ENCODE results near the gene MCRS1.
"Not testable (repeated sequence)": the region's sequence is repeated elsewhere in the genome, so short reads cannot be mapped to it uniquely, and the experiment has no call there.

The MCRS1 gene, protein sequence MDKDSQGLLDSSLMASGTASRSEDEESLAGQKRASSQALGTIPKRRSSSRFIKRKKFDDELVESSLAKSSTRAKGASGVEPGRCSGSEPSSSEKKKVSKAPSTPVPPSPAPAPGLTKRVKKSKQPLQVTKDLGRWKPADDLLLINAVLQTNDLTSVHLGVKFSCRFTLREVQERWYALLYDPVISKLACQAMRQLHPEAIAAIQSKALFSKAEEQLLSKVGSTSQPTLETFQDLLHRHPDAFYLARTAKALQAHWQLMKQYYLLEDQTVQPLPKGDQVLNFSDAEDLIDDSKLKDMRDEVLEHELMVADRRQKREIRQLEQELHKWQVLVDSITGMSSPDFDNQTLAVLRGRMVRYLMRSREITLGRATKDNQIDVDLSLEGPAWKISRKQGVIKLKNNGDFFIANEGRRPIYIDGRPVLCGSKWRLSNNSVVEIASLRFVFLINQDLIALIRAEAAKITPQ

DNA sequence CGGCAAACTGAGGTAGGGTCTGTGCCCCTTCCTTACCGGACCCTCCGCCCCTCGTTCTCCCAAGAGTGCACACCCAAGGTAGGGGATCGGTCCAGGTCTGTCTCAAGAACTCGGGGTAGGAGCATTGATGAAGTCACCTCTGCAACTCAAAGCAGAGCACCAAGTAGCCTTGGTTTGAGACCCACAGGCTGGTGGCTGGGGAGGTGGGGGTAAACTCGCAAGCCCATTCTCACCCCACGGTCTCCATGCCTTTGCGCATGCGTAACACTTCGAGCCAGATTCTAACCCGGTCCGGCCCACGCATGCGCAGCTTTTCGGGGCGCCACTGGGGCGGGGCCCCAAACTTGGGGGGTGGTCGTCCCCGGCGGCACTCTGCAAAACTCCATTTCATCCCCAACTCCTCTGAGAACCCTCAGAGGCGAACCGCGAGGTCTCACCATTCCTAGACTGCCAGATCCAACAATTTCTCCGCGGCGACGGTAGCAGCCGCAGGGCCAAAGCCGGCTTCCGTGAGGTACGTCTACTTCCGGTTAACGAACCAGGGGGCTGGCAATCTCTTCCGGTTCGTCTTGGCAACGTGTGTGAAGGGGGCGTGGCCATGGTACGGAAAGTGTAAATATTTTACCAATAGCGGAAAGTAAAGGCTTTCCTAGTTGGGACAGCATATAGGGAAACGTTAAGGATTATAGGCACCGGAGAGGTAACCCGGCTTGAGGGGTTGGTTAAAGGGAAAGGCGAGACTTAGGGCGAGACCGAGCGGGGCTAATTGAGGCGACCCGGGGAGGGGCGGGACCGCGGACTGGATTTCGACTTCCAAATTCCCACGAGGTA is at the start of gene MCRS1:
TSS of gene MCRS1 (minus strand) at position 532 of the 831 bp plus-strand sequence. CDS start 1,411 bp downstream, outside the sequence.
- DNase-seq (ENCODE audit: low spot score) = peak; percentile 98

DNA sequence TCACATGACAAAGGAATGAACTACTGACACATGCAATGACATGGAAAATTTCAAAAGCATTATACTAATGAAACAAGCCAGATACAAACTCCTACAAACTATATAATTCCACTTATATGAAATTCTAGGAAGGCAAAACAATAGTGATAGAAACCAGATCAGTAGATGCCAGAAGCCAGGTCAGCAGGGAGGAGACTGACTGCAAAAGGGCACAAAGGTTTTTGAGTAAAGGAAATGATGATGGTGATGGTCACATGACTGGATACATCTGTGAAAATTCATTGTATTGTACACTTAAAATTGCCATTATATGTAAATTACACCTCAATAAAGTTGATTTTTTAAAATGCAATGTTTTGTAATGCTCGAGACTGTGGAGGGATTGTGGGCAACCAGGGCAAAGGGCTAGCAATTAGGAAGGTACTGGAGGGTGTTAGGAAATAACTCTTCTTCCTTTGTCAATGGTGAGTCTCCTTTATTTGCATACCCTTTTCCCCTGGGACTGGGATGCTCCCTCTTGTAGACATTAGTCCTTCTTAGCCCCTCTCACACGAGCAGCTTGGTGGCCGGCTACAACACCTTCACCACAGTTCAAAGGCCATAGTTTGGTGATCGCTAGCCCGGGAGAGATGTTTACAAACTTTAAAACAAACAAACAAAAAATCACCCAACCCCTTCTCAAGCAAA is 48.7 kb upstream of the MCRS1 start:
- DNase-seq (ENCODE audit: low spot score) = no peak

DNA sequence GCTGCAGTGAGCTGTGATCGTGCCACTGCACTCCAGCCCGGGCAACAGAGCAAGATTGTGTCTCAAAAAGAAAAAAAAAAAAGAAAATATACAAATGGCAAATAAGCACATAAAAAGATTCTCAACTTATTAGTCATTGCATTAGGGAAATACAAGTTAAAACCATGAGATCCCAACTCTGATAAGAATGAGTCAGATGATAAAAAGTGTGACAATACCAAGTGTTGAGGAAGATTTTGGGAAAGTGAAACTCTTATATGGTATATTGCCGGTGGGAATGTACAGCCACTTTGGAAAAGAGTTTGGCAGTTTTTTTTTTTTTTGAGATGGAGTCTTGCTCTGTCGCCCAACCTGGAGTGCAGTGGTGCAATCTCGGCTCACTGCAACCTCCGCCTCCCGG is 47.8 kb upstream of the MCRS1 start:
- DNase-seq (ENCODE audit: low spot score) = no peak

DNA sequence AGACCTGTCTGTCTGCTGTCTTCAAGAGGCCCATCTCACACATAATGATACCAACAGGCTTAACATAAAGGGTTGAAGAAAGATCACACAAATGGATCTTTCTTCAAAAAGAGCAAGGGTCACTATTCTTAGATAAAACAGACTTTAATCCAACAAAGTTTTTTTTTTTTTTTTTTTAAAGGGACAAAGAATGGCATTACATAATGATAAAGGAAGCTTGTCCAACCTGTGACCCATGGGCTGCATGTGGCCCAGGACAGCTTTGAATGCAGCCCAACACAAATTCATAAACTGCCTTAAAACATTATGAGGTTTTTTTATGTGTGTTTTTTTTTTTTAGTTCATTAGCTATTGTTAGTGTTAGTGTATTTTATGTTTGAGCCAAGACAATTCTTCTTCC is 44.3 kb upstream of the MCRS1 start:
- no peak for DNase-seq (ENCODE audit: low spot score)

DNA sequence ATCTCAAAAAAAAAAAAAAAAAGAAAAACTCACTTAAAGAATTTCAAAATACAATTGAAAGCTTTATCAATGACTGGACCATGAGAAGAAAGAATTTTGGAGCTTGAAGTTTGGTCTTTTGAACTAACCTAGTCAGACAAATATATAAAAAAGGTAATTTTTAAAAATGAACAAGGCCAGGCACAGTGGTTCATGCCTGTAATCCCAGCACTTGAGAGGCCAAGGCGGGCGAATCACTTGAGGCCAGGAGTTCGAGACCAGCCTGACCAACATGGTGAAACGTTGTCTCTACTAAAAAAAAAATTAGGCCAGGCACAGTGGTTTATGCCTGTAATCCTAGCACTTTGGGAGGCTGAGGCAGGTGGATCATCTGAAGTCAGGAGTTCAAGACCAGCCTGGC is 42.8 kb upstream of the MCRS1 start:
- not testable (repeated sequence) for DNase-seq (ENCODE audit: low spot score)

DNA sequence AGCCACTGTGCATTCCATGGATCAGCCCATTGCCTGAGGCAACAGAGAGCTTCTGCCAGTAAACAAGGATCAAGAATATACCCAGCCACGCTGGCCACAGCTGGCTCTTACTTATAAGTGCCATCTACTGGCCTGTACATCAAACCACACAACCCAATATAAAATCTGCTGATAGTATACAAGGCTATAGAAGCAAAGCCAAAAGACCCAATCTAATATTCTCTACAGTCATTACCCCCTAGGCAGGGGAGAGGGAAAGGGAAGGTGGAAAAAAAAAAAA is 41.9 kb upstream of the MCRS1 start:
- no peak for DNase-seq (ENCODE audit: low spot score)

DNA sequence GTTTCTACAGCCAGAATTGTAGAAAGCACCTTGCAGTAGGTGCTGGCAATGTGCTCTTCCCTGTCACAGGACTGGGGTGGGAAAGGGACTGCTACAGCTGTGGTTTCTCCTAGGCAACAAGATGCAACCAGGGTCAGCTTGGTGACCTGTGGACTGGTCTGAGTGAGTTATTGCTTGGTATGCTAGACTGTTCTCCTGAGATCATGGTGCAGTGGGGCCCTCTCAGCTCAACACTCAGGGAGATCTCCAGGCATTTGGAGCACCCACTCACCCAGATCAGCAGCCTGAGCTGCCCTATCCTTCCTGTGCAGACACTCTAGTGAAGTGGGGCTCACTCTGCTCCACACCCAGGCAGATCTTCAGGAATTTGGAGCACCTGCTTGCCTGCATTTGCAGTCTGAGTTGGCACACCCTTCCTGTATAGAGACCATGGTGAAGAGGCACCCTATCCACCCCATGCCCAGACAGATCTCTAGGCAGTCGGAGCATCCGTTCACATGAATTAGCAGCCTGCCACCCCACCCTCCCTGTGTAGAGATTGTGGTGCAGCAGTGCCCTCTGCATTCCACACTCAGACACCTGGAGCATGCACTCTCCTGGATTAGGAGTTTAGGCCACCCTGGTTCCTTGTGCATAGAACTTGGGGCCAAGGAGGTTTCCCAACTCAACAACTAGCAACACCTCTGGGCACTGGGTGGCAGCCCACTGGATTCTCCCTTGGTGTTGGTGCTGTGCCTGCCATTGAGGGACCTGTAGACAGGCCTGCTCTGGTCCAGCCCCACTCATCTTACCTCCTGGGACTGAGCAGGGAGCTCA is 41.3 kb upstream of the MCRS1 start:
- DNase-seq (ENCODE audit: low spot score) = no peak

DNA sequence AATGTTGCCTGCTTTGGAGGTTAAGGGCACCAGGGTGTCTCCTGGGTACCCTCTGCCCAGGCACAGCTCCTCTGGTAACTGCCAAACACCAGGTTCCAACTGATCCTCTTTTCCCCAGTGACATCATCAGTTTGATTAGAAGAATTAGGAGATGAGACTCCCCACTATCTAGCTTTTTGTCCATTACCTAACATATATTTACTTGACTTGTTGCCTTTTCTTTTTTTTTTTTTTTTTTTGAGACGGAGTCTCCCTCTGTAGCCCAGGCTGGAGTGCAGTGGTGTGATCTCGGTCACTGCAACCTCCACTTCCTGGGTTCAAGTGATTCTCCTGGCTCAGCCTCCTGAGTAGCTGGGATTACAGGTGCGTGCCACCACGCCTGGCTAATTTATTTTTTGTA is 37.6 kb upstream of the MCRS1 start, which contains the start of gene FAM186B:
TSS of gene FAM186B (minus strand) at position 101 of the 400 bp plus-strand sequence. CDS start 162 bp downstream, outside the sequence.
- not testable (repeated sequence) for DNase-seq (ENCODE audit: low spot score)

DNA sequence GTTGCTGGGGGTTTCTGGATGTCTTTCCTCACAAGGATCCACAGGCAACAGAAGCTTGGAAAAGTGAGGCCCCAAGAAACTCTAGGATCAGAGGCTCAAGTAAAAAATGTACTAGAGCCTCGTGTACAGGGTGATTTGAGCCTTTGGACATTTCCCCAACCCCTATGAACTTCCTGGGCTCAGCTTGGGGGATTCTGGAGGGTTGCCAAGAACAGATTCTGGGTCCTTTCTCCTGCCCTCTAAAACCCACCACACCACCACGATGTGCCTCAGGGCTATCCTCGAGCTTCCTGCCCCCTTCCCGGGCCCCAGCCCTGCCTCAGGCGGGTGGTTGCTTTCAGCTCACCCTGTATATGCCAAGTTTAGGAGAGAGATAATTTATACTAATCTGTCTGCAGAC is 36.9 kb upstream of the MCRS1 start:
- no peak for DNase-seq (ENCODE audit: low spot score)

DNA sequence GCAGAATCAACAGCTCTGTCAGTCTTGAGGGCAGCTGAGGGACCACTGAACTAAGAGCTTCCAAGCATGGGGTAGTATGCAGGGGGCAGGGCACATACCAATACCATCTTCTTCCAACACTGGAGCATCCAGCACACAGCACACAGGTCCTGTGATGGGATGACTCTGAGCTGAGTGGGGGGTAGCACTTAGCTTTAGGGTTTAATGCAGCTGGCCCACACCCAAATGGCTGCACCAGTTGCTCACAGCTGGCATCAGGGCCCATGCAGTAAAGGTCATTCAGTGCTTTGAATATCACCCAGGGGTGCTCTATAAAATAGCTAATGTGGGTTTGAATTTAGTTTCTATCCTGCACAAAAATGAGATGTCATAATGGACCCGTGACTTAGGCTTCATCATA is 35.8 kb upstream of the MCRS1 start:
- DNase-seq (ENCODE audit: low spot score) = no peak

DNA sequence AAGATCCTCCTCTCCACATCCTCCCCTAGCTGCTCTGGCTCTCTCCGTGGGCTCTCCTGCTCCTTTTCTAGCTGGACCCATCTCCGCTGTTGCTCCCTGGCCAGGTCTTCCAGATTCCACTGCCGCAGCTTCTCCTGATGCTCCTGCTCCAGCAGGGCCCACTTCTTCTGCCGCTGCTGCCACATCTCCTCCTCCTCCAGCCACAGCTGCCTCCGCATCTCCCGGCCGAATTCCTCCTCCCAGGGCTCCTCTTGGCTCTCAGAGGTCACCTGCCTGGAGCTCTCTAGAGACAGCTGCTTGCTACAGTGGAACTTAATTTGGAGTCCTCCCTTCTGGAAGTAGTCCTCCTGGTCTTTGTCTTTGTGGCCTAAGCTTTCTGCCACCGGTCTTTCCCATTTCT is 32.0 kb upstream of the MCRS1 start:
- no peak for DNase-seq (ENCODE audit: low spot score)

DNA sequence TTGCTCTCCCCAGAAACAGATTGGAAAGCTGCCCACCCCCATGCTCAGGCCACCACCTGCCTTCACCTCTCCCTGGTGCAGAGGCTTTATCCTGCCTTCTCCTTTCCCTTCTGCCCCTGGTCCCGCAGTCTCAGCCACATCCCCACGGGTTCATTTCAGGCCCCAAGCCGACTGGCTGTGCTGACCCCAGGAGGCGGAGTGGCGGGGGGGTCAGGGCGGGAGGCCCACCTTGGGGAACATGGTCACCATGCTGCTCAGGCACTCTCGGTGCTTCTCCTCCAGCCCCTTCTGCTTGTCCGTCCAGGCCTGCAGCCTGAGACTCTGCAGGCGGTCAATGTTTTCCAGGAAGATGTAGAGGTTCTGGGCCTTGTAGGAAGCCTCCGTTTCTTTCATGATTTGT is 30.6 kb upstream of the MCRS1 start:
- DNase-seq (ENCODE audit: low spot score) = no peak

DNA sequence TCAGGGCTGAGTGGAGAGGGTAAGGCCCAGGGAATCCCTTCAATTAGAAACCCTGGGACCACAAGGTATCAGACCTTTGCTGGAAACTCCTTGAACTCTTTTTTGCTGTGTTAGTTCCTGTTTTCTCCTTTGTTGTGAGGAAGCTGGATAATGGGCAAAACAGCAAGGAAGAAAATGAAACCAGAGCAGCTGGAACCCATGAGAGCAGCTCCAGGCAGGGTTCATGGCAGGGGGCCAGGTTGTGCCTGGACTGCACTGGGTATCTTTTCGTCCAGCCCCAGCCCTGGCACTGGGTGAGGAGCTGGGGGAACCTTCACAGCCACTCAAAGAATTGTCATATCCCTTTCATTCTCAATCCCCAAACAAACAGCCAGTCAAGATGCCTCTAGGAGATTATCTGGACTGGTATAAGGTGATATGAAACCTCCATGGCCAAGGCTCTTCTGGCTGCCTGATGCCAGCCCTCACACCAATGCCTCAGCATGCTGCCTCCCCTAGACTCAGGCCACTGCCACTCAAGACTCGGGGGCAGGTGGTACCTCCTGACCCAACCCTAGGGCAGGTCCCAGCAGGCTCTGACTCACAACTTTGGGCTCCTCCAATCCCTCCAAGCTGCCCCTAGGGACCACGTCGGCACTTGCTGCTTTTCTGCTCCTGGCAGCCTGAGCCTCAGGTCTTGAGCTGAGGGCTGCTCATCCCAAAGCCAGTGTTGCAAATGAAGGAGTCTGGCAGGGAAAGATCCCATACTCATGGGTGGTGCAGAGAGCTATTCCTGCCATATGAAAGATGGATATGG is 21.0 kb upstream of the MCRS1 start:
- DNase-seq (ENCODE audit: low spot score) = no peak

DNA sequence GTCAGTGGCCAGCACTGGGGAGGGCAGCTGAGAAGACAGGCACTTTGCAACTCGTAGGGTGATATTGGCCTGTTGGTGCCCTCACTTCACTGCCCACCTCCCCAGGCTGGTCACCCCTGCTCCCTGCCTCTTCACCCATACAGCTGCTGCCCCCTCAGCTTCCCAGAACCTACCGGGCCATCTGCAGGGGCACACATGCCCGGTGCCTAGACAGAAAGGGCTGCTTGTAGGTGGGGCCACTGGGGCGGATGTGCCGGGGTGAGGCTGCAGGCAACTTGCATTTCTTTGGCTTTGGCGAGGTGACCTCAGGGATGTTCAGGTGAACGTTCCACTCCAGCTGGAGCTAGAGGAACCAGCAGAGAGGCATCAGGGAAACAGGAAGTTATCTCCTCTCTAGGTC is 20.3 kb upstream of the MCRS1 start:
- DNase-seq (ENCODE audit: low spot score) = no peak

DNA sequence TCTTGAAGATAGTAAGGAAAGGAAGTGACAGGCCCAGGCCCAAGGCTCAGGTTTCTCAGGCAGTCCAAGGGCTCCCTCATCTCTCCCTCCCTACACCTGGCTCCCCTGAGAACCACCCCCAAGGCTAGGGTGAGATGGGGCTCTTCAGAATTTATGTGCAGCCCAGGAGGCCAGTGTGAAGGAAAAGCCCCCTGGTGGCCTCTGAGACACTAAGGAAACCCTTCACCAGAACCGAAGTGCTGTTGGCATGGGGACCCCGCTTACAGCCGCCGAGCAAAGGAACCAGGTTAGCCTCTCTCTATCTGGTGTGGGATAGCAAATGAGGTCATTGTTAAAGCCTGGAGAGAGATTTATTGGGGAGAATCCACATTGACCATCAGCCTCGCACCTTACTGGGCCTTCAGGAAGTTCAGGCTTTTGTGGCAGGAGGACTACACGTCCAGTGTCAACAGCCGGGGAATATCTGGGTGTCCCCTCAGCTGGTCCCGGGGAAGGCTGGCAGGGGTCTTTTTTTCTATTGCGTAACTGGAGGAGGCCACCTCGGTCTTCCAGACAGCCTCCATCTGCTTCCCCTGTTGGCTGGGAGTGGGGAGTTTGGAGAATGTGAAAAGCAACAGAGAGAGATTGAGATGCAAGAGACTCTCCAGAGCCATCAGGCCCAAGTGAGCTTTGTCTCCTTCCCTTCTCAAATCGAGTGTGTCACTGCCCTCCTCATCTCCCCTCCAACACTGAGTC is 19.4 kb upstream of the MCRS1 start:
- peak; percentile 23 for DNase-seq (ENCODE audit: low spot score)

DNA sequence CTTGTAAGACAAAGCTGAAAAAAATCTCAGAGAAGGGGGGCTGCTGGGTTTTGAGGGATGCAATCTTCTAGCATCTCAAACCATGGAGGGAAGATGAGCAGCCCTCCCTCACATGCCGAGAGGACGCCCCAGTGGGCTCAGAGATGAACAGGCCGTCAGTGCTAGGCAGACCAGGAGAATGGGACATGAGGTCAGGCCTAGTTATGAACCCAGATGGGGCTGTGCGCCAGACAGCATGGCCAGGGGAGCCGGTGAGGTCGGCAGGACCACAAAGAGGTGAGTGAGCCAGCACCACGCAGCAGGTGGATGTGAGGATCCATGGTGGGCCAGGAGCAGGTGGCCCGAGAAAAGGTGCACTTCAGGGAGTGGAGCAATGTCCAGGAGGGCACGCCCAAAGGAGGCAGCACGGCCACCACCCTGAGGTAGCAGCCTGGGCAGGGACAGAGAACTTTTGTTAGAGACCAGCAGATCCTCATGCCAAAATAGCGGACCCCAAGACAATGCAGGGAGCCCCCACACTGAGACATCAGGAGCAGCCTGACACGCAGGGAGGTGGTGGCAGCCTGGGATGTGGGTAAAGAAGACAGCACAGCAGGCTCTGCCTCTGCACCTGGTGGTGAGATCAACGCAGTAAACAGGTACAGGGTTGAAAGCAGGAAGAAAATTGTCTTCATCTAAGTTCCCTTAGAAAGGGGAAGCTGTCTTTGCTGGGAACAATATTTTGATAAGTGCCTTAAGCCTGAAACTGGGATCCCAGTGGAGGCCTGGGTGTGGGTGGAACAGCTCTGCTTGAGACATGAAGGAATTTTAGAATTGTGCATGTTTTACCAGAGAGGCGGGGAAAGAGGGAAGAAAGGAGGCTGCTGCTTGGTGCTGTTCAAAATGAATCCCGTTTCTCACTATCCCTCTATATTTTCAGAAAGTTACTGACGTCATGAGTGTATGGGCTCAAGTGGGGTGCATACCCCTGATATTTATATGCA is 17.8 kb upstream of the MCRS1 start:
- no peak for DNase-seq (ENCODE audit: low spot score)

DNA sequence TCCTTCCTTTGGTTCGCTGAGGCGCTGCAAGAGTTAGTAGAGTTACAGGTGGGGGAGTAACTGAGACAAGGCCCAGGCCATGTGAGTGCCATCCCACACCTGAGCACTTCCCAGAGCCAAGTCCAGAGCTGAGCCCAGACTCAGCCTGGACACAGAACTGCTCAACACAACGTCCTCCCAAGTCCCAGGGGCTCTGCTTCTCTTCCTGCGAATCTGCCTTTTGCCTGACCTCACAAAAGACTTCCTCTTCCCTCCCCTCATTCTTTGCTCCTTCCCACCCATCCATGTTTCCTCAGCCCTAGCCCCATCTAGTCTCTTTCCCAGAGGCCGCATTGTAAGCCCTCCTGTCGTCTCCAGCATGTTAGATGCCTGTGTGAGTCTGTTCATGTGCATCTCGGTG is 16.6 kb upstream of the MCRS1 start:
- no peak for DNase-seq (ENCODE audit: low spot score)

DNA sequence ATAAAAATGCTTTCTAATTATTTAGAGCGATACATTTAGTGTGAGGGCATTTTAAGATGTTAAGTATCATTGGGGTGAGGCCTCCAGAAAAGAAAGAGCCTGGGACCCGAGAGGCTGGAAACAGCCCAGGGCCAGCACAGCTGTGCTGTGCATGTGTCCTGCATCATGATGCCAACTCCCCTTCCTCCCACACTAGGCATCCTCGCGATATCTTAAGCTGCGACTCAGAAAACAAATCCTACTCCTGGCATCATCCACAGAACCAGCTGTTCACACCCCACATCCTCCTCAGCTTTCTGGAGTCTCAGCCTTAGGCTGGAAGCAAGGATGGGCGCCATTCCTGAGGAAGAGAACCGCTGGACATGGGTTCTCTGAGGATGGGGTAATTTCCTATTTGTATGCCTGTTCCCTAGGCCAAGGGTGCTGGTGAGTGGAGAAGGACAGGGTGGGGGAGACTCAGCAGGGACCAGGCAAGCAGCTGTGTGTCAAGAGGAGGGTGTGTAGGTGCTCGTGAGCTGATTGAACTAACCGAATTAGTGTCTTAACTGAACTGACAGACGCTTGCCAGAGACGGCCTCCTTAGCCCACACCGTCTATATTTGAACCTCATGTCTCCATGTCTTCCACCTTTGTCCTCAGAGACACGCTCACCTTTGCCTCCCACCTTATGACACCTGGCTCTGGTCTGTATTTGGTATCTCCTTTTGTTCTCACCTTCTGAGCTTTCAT is 15.6 kb upstream of the MCRS1 start:
- no peak for DNase-seq (ENCODE audit: low spot score)
